ENCODE results near the gene RBM47. TPM values are rescaled to one million over a fixed set of nuclear protein-coding genes. Genes with fewer than 3 reads are reported as not detected.

The RBM47 gene
- total RNA-seq, 1 experiment from 2014 or later: 70.3 TPM

GRCh38 chr4:40403081-40403480 lies 226.6 kb downstream of the RBM47 start:
- Mint-ChIP-seq H3K4me3 (no peak overlapping the region), H3K27ac (no peak overlapping the region), H3K36me3 (ENCODE audit: insufficient read depth in 1 of 3, low read depth in 3 of 3) (peaks cover 18 to 26% (median 22%) of the 10 kb centered on the region in 3 experiments), H3K4me1 (peaks cover 10 to 20% of the 10 kb centered on the region in 2 experiments), H3K27me3 (ENCODE audit: low read depth) (no peaks in the 10 kb centered on the region; the same call in 1 of the 2 replicates), H3K9me3 (peaks cover 25% of the 10 kb centered on the region in 2 experiments)
- Histone ChIP-seq H3K27ac (ENCODE audit: insufficient read length, low read depth, low read length) (no peak overlapping the region), H2AFZ (ENCODE audit: low read length) (no peak overlapping the region), H3K4ac (ENCODE audit: low read depth, low read length) (no peak overlapping the region), H4K5ac (ENCODE audit: insufficient read length, low read depth, low read length) (no peak overlapping the region), H4K8ac (replicated peaks; ENCODE audit: insufficient read length, low read depth, low read length) (no peak overlapping the region), H3K23me2 (ENCODE audit: insufficient read length, low read depth, low read length, poor library complexity, severe bottlenecking) (no peaks in the 10 kb centered on the region), H4K91ac (ENCODE audit: insufficient read length, low read depth, low read length) (no peak overlapping the region), H3T11ph (ENCODE audit: low read length) (no peak overlapping the region), H3K23ac (ENCODE audit: insufficient read length, low read depth, low read length) (no peak overlapping the region), H3K79me1 (ENCODE audit: insufficient read depth, low read depth, low read length, poor library complexity, severe bottlenecking) (no peaks in the 10 kb centered on the region), H3K4me2 (ENCODE audit: insufficient read depth, insufficient read length, low read length) (no peak overlapping the region), H2AK5ac (ENCODE audit: insufficient read length, low read length) (no peak overlapping the region), H3K56ac (ENCODE audit: insufficient read length, low read depth, low read length) (no peak overlapping the region), H3K9me3 (ENCODE audit: control insufficient read depth, low read depth, low read length) (peaks cover 12% of the 10 kb centered on the region), H3K18ac (ENCODE audit: insufficient read length, low read depth, low read length) (no peak overlapping the region), H2BK5ac (ENCODE audit: insufficient read length, low read length) (no peak overlapping the region), H2BK12ac (ENCODE audit: insufficient read length, low read depth, low read length) (no peak overlapping the region), H2BK120ac (ENCODE audit: low read depth, low read length, poor library complexity, severe bottlenecking) (no peak overlapping the region), H2BK15ac (ENCODE audit: low read depth, low read length) (no peak overlapping the region), H2BK20ac (ENCODE audit: low read depth, low read length, poor library complexity, severe bottlenecking) (no peak overlapping the region), H3K27me3 (ENCODE audit: insufficient read depth, low read length) (no peaks in the 10 kb centered on the region), H3K14ac (ENCODE audit: insufficient read depth, low read length) (no peak overlapping the region; the same call in 1 of the 2 replicates), H3K9ac (ENCODE audit: extremely low read depth, insufficient read length, low read length) (no peak overlapping the region), H4K20me1 (ENCODE audit: control insufficient read depth, insufficient read depth, insufficient read length) (no peaks in the 10 kb centered on the region), H3K4me1 (ENCODE audit: insufficient read depth, low read length) (no peaks in the 10 kb centered on the region; the same call in 1 of the 2 replicates), H3K79me2 (ENCODE audit: insufficient read depth, low read length) (no peaks in the 10 kb centered on the region)
- TF ChIP-seq CTCF (conservative IDR thresholded peaks at IDR 0.05): no peak
- no CpG with 5 or more reads among the region's 5 CpGs for WGBS (ENCODE audit: extremely low coverage, insufficient read length, low lambda C conversion rate)
- no peak for DNase-seq

Data from H9 (cell line).